Astrocyte of the spinal cord (primary cell): ENCODE results near the gene GATA1.

Experiments
- DNase-seq: peaks from one replicate; pipeline ENCODE4 v3.0.0; 2011; ENCODE audit warnings: low read depth, low spot score
- H3K4me3 ChIP-seq: 2 replicates; pipeline ENCODE4 v1.5.1; 2011; ENCODE audit warnings: low read depth, mild to moderate bottlenecking, low read length, moderate library complexity
- CTCF ChIP-seq: IDR thresholded peaks from 2 replicates; pipeline ENCODE4 v1.5.1; 2012; ENCODE audit warnings: low read depth, mild to moderate bottlenecking, low read length, inconsistent platforms
- in situ Hi-C: cut with HindIII; loops from 2 replicates; pipeline ENCODE4 v1.10.0; 2017; ENCODE audit warnings: low sequenced_read_pairs

GATA1 gene

GRCh38 chrX:48801280-48802088 is 15.1 kb downstream of the GATA1 start, which contains the start of gene HDAC6:
Gene HDAC6 (plus strand): TSS chrX:48802067. CDS start chrX:48802693, 626 bp downstream.
- in situ Hi-C loops: no loop called here
- peak; percentile 99 for DNase-seq
- no peak for TF ChIP-seq CTCF
- peak within 1 kb of the TSS; percentile 72 for H3K4me3 ChIP-seq

- H3K4me3 ChIP-seq: peak overlapping the region; percentile 72
- in situ Hi-C loops: no loop called here
- TF ChIP-seq CTCF: no peak
- peak; percentile 86 for DNase-seq
Observed at GRCh38 chrX:48802089-48802904, 15.9 kb downstream of the GATA1 start.

GRCh38 chrX:48802905-48803200 is 16.5 kb downstream of the GATA1 start:
- no peak for DNase-seq
- in situ Hi-C loops: no loop called here

GRCh38 chrX:48806081-48806480 is 19.7 kb downstream of the GATA1 start:
- in situ Hi-C loops: no loop called here
- no peak for TF ChIP-seq CTCF
- no peak for DNase-seq
- no peak overlapping the region for H3K4me3 ChIP-seq

More at GRCh38 chrX:48802905-48803200, 16.5 kb downstream of the GATA1 start:
- peak overlapping the region; percentile 72 for H3K4me3 ChIP-seq
- TF ChIP-seq CTCF: no peak

GRCh38 chrX:48813644-48814043 is 27.3 kb downstream of the GATA1 start:
- no peak overlapping the region for H3K4me3 ChIP-seq
- no peak for TF ChIP-seq CTCF
- no peak for DNase-seq
- in situ Hi-C loops: no loop called here

GRCh38 chrX:48814722-48815121 is 28.3 kb downstream of the GATA1 start:
- in situ Hi-C loops: no loop called here
- no peak for TF ChIP-seq CTCF

More at GRCh38 chrX:48814722-48815121, 28.3 kb downstream of the GATA1 start:
- DNase-seq: no peak
- no peak overlapping the region for H3K4me3 ChIP-seq
